DND-41 (cell line): ENCODE results near the gene MDM2.

Experiments
- EZH2 ChIP-seq: IDR thresholded peaks from 3 replicates; pipeline ENCODE4 v1.6.1; 2012; ENCODE audit warnings: borderline replicate concordance, low read depth, mild to moderate bottlenecking, moderate library complexity, low read length, inconsistent platforms; ENCODE audit not compliant: severe bottlenecking
- TF ChIP-seq, protein P1 (sequence below): IDR thresholded peaks from 2 replicates; pipeline ENCODE4 v1.5.1; 2012; ENCODE audit warnings: borderline replicate concordance, low read length, moderate library complexity, mild to moderate bottlenecking; ENCODE audit not compliant: poor library complexity, severe bottlenecking; ENCODE audit errors: extremely low read depth

DNA sequence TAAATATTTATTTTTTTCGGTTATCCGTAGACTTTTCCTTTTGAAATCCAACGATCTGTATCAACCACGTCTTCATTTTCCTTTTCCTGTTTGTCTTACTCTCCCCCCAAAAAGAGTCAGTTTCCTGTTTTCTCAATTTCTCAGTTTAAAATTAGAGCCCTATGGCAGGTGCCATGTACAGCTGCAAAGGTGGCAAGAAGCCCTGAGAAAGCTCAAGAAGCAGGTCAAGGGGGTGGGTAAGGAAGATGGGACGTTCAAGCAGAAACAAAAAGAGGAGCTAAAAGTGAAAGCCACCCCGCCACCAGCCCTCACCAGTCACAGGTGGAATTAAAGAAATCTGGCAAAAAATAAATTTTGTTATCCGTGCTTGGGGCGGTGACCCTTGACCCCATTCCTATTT is 35.3 kb upstream of the MDM2 start:
- TF ChIP-seq, protein P1, sequence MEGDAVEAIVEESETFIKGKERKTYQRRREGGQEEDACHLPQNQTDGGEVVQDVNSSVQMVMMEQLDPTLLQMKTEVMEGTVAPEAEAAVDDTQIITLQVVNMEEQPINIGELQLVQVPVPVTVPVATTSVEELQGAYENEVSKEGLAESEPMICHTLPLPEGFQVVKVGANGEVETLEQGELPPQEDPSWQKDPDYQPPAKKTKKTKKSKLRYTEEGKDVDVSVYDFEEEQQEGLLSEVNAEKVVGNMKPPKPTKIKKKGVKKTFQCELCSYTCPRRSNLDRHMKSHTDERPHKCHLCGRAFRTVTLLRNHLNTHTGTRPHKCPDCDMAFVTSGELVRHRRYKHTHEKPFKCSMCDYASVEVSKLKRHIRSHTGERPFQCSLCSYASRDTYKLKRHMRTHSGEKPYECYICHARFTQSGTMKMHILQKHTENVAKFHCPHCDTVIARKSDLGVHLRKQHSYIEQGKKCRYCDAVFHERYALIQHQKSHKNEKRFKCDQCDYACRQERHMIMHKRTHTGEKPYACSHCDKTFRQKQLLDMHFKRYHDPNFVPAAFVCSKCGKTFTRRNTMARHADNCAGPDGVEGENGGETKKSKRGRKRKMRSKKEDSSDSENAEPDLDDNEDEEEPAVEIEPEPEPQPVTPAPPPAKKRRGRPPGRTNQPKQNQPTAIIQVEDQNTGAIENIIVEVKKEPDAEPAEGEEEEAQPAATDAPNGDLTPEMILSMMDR = no peak
- TF ChIP-seq EZH2 = no peak
